Mucosa of descending colon (tissue), 3 donors: ENCODE measurements around the gene TMEM198. TPM values are rescaled to one million over a fixed set of nuclear protein-coding genes. Genes with fewer than 3 reads are reported as not detected.

ENCODE experiments used
- ATAC-seq: fragments of 200-7000 bp; cut with Tn5 transposase; one replicate; pipeline ENCODE4 v1.9.1; 2020; ENCODE audit warnings: mild to moderate bottlenecking, moderate library complexity
- DNase-seq, 3 donors: peaks; one replicate each; pipeline ENCODE4 v3.0.0-alpha.2; 2020
- H3K36me3 ChIP-seq: fragments of 200-600 bp; one replicate; pipeline ENCODE4 v1.8.0; 2021; ENCODE audit warnings: low read depth, mild to moderate bottlenecking
- H3K4me1 ChIP-seq: fragments of 200-600 bp; one replicate; pipeline ENCODE4 v1.8.0; 2021; ENCODE audit warnings: low read depth, mild to moderate bottlenecking
- H3K4me3 ChIP-seq: fragments of 200-600 bp; one replicate; pipeline ENCODE4 v1.8.0; 2021; ENCODE audit warnings: mild to moderate bottlenecking
- H3K9me3 ChIP-seq: fragments of 200-600 bp; one replicate; pipeline ENCODE4 v1.8.0; 2021; ENCODE audit warnings: mild to moderate bottlenecking
- CTCF ChIP-seq: fragments of 200-600 bp; IDR thresholded peaks from one replicate; pipeline ENCODE4 v1.8.0; 2022; ENCODE audit warnings: antibody characterized with exemption, mild to moderate bottlenecking
- intact Hi-C, 2 donors: fragments of 100-400 bp; cut with DNase I in 1 of 2; cut with micrococcal nuclease in 1 of 2; formaldehyde crosslinking; loops; one replicate each; pipeline versions ENCODE4 v1.11.0 to v1.11.1; 2022; cut with DNase I, micrococcal nuclease
- total RNA-seq, 3 donors: library from RNA; stranded (reverse); fragmentation: NEBNext Ultra II Directional in 2 of 3; extraction: Animal tissue kit (Norgen Biotek cat#: 25700) in 2 of 3; gene quantifications; one replicate each; pipeline versions ENCODE4 v1.2.1 to v1.2.4, GENCODE V29; 2021 to 2023
- donor health status: DM: no; HTN: no; CAD: no; lungs with moderate emphysema.
- donor health status: DM: no; HTN: no; CAD: no.
- donor health status: DM: no; HTN: yes; CAD: no.

Gene TMEM198
- total RNA-seq, 3 donors from 2014 or later, result 0.69 to 2.7 (median 2.7) TPM

- Histone ChIP-seq H3K9me3 (no peaks in the 10 kb centered on the region), H3K4me3 (no peak overlapping the region), H3K4me1 (no peaks in the 10 kb centered on the region), H3K36me3 (no peaks in the 10 kb centered on the region)
- intact Hi-C loops, result no loop called here
- ATAC-seq (no peak), DNase-seq (no peak)
- no peak for TF ChIP-seq CTCF
Measured at GRCh38 chr2:219561179-219562048, 17.6 kb downstream of the TMEM198 start.

GRCh38 chr2:219562049-219563020 lies 18.5 kb downstream of the TMEM198 start:
- no peak for TF ChIP-seq CTCF
- no peaks in the 10 kb centered on the region for H3K36me3 ChIP-seq
- H3K4me1 ChIP-seq, result no peaks in the 10 kb centered on the region
- DNase-seq, result no peak
- no peak overlapping the region for H3K4me3 ChIP-seq
- intact Hi-C loops, result no loop called here
- H3K9me3 ChIP-seq, result no peaks in the 10 kb centered on the region
- no peak for ATAC-seq

GRCh38 chr2:219563271-219563928 lies 19.6 kb downstream of the TMEM198 start:
- intact Hi-C loops, result no loop called here
- Histone ChIP-seq H3K4me3 (no peak overlapping the region), H3K36me3 (no peaks in the 10 kb centered on the region)

GRCh38 chr2:219565130-219566080 lies 21.6 kb downstream of the TMEM198 start:
- no peak for ATAC-seq
- no peak for TF ChIP-seq CTCF
- Histone ChIP-seq H3K4me1 (peaks cover 4% of the 10 kb centered on the region), H3K4me3 (no peak overlapping the region), H3K9me3 (no peaks in the 10 kb centered on the region), H3K36me3 (no peaks in the 10 kb centered on the region)
- no peak for DNase-seq
- intact Hi-C loops, result no loop called here

More at GRCh38 chr2:219563271-219563928, 19.6 kb downstream of the TMEM198 start:
- Histone ChIP-seq H3K9me3 (no peaks in the 10 kb centered on the region), H3K4me1 (no peaks in the 10 kb centered on the region)
- DNase-seq, result no peak
- TF ChIP-seq CTCF, result no peak
- no peak for ATAC-seq
